Stimulated activated CD4-positive, alpha-beta T cell treated with anti-CD3 and anti-CD28 coated beads, Interleukin-1b, Interleukin-23, amount 100 ng/mL, for 1 hour (primary cell): ENCODE results near the gene ATP13A3.
"Not testable (repeated sequence)": the region's sequence is repeated elsewhere in the genome, so short reads cannot be mapped to it uniquely, and the experiment has no call there.

Source experiments
- DNase-seq, 2 donors: peaks; one replicate each; pipeline ENCODE4 v3.0.0-alpha.2; 2020; ENCODE audit warnings: low read depth in 2 of 2

The ATP13A3 gene

GRCh38 chr3:194486540-194487288 lies at the start of gene ATP13A3:
TSS of gene ATP13A3 (minus strand) at chr3:194487002. CDS start at chr3:194462190, 24,812 bp downstream.
- peak; percentile 75 to 81 for DNase-seq

- not testable (repeated sequence) for DNase-seq
Measured at GRCh38 chr3:194535199-194535598, 48.4 kb upstream of the ATP13A3 start.

GRCh38 chr3:194534243-194534642 lies 47.4 kb upstream of the ATP13A3 start:
- DNase-seq = no peak

- DNase-seq = no peak
Measured at GRCh38 chr3:194532591-194532990, 45.8 kb upstream of the ATP13A3 start.

- no peak for DNase-seq
Measured at GRCh38 chr3:194527726-194528125, 40.9 kb upstream of the ATP13A3 start.

GRCh38 chr3:194526164-194526563 lies 39.4 kb upstream of the ATP13A3 start:
- DNase-seq = no peak

- no peak for DNase-seq
Measured at GRCh38 chr3:194522579-194523046, 35.8 kb upstream of the ATP13A3 start.

GRCh38 chr3:194521510-194522260 lies 34.9 kb upstream of the ATP13A3 start:
- DNase-seq = no peak

GRCh38 chr3:194520682-194521162 lies 33.9 kb upstream of the ATP13A3 start:
- peak in 1 of 2 donors; percentile 32 for DNase-seq

GRCh38 chr3:194520201-194520600 lies 33.4 kb upstream of the ATP13A3 start:
- not testable (repeated sequence) for DNase-seq

GRCh38 chr3:194518652-194519051 lies 31.9 kb upstream of the ATP13A3 start:
- DNase-seq = no peak

GRCh38 chr3:194517333-194517732 lies 30.5 kb upstream of the ATP13A3 start:
- no peak for DNase-seq

- DNase-seq = no peak
Measured at GRCh38 chr3:194514626-194515025, 27.8 kb upstream of the ATP13A3 start.

- DNase-seq = no peak
Measured at GRCh38 chr3:194512895-194513601, 26.2 kb upstream of the ATP13A3 start.

GRCh38 chr3:194508491-194509453 lies 22.0 kb upstream of the ATP13A3 start:
- DNase-seq = no peak

GRCh38 chr3:194507571-194507970 lies 20.8 kb upstream of the ATP13A3 start:
- no peak for DNase-seq

GRCh38 chr3:194505791-194506415 lies 19.1 kb upstream of the ATP13A3 start:
- no peak for DNase-seq

GRCh38 chr3:194504861-194505260 lies 18.1 kb upstream of the ATP13A3 start:
- DNase-seq = no peak

- DNase-seq = no peak
Measured at GRCh38 chr3:194504146-194504545, 17.3 kb upstream of the ATP13A3 start.

- no peak for DNase-seq
Measured at GRCh38 chr3:194503081-194503531, 16.3 kb upstream of the ATP13A3 start.
